A375 (cell line): ENCODE measurements around the gene OR10J1. TPM values are rescaled to one million over a fixed set of nuclear protein-coding genes. Genes with fewer than 3 reads are reported as not detected.

Source experiments
- total RNA-seq: library from RNA; depleted of rRNA; stranded (reverse); fragments of >200 nt; shearing (Covaris generic); gene quantifications from 2 replicates; pipeline ENCODE4 v1.2.3, GENCODE V29; 2014; rRNA removed

The OR10J1 gene, protein sequence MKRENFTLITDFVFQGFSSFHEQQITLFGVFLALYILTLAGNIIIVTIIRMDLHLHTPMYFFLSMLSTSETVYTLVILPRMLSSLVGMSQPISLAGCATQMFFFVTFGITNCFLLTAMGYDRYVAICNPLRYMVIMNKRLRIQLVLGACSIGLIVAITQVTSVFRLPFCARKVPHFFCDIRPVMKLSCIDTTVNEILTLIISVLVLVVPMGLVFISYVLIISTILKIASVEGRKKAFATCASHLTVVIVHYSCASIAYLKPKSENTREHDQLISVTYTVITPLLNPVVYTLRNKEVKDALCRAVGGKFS
- not detected in 2 replicates for total RNA-seq

DNA sequence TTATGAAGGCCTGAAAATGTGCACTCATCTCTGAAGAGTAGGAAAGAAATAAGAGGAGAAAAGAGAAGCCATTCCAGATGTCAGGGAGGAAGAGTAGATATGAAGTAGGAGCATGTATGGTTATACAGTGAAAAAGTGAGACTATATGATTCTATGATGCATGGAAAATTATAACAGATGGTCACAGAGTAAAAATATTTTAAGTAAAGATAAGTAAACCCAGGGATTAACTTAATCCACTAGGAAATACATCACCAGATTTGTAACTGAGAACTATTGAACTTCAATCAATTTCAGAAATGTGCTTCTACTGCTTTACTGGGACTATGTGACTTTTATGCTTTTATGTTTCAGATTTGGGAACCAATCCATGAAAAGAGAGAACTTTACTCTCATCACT lies at the start of gene OR10J1:
Gene OR10J1, plus strand, starts transcription at position 301 of the 400 bp plus-strand sequence. Its CDS starts 70 bp downstream, at position 371.

DNA sequence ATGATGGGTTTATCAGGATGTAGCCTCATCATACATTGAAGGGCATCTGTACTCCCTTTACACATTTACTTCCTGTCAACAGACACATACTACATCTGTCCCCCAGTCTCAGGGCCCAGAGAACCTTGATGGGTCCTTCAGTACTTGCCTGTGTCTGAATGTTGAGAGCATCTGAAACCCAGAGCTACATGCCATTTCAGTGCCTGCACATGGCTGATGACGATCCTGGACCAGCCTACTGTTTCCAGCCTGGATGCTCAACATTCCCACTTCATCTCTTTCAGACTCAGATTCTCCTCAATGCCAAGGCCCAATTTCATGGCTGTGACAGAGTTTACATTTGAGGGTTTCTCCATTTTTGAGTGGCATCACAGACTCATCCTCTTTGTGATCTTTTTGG lies 7.6 kb upstream of the OR10J1 start, which contains the start of gene OR10J4:
Gene OR10J4, plus strand, starts transcription at position 301 of the 400 bp plus-strand sequence.

Other genes with a start within 250 kb of the OR10J1 start
- not detected in 2 replicates for gene ACKR1, start 234.8 kb upstream of the OR10J1 start, total RNA-seq
- gene FCER1A, start 137.4 kb upstream of the OR10J1 start, total RNA-seq: not detected in 2 replicates
- not detected in 2 replicates for gene OR10J4, start 7.5 kb upstream of the OR10J1 start, total RNA-seq
- gene OR10J5, start 96.3 kb downstream of the OR10J1 start, total RNA-seq: not detected in 2 replicates
- gene APCS, start 148.1 kb downstream of the OR10J1 start, total RNA-seq: not detected in 2 replicates